G401.6 (cell line): ENCODE results near the gene SHISAL1.

Source experiments
- FAIRE-seq: peaks from 2 replicates; lab custom pipeline; 2012; peaks lifted over from hg19 to GRCh38; lab: Jason Lieb, UNC

Gene SHISAL1

DNA sequence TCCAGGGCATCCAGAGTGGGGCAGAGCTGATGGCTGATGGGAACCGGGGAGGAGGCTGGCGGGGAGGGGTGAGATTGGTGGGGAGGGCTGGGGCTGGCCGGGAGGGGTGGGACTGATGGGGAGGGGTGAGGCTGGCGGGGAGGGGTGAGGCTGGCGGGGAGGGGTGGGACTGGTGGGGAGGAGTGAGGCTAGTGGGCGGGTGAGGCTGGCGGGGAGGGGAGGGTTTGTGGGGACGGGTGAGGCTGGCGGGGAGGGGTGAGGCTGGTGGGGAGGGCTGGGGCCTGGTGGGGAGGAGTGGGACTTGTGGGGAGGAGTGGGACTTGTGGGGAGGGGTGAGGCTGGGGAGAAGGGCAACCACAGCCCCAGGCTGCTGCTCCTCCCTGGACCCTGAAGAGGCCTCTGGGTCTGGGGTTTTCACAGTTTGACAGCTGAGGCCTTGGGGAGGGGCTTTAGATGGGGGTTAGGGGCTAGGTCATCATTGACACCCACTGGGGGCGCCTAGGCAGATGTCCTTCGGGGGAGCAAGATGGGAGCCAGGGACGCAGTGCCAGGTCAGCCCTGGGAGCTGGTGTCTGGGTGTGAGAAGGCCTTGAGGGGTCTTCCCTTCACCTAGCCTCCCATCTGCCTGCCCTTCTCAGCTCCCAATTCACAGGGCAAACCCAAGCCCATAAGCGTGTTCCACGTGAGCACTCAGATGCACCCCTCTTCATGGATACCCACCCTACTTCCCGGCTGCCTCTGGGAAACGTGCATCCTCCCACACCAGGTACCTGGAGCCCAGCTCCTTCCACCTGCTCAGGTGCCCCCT lies 105.4 kb downstream of the SHISAL1 start:
- no peak for FAIRE-seq

DNA sequence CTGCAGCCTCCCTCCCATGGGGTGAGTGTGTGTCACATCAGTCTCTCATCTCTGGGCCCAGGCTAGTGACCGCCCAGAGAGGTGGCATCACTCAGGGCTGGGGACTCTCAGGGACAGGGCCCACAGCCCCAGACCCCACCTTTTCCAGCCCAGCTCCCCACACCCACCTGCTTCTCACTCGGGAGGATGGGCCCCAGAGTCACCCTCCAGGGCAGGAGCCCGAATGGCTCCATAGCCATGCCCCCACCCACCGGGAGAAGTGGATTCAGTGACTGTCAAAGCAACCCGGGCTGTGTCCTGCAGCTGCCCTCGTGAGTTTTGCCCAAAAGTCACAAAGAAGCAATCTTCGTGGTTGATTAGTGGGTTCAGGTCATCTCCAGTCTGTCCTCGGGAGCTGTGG lies 106.1 kb downstream of the SHISAL1 start:
- FAIRE-seq = no peak

DNA sequence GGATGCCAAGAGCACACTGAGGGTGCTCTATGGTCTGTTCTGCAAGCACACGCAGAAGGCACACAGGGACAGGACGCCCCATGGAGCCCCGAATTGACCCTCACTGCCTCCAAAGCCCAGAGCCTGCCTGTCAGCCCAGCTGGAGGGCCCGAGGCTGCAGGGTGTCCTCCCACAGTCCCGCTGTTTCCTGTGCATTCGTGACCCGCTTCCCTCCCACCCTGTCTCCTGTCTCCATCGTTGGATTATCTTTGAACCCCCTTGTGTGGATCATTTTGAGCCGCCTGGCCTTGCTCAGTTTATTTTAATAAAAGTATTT lies 106.5 kb downstream of the SHISAL1 start:
- FAIRE-seq = no peak

DNA sequence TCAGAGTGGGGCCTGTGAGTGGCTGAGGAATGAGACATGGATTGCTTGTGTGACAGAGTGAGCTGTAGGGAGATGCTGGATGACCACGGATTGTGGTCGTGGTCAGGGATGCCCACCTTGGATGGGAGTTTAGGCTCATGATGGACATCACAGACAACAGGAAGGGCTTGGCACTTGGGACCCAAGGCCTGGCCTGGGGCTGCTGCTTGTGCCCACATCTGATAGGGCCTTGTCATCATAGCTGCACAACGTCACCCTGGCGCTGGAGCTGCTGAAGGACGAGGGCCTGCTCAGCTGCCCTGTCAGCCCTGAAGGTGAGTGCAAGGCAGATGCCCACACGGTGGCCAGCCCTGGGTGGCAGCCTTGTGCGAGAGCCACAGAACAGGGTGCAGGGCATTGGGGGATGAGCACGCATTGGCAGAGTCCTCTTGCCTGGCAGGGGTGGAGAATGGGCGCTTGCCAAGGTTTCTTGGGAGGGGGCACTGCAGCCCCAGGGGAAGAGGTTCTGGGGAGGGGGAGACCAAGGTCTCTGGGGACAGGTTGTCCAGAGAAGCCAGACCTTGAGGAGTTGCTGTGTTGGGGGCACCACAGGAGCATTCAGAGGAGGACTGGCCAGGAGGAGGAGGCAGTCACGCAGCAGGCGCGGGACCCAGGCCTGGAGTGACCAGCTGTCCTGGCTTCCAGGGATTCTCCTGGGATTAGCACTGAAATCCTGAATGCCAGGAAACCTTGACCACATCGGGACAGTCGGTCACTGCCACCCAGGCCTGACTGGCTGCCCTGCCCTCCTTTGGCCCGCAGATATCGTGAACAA lies 107.0 kb downstream of the SHISAL1 start:
- FAIRE-seq = no peak

DNA sequence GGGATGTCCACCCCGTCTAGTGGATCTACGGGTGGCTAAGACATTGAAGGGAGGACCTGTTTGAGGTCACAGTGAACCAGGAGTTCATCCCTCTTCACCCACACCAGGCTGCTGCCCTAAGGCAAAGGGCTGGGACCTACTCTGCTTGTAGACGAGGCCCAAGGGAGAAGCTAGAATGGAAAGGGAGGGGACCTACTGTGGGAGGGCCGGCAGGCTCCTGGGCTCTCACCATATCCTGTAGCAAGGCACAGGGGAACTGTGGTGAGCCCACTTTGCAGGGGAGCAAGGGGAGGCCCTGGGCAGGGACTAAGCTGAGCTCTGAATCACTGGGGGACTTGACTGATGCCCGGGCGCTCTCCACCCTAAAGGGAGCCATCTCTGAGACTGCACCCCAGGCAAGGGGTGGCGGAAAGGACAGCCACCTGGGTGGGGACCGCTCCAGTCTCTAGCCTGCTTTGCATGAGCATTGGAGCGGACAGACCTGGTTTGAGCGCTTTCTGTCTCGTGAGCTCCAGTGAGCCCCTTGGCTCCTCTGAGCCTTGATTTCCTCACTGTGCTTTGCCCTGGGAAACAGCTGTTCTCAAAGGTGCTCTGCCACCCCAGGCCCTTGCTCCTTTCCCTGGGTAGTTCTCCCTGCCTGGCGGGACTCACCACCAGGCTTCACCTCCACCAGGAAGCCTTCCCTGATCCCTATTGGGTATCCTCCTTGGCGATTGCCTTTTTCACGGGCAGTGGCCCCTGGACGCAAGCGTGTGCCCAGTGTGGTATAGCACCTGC lies 107.8 kb downstream of the SHISAL1 start:
- no peak for FAIRE-seq

DNA sequence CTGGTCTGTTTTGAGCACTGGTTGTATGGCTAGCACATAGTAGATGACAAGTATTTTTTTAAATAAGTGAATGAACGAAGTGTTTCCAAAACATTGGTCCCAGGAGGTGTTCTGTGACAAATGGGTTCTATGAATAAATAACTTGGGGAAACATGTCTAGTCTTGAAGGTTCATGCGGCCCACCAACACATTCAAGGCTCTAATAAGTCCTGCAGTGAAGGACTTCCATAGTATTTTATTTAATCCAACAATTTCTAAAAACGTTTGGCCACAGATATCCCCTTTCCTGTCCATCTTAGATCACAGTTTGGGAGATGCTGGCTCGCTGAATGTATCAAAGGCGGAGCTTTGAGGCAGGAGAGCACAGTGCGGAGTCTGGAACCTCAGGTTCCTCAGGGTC lies 109.5 kb downstream of the SHISAL1 start:
- no peak for FAIRE-seq

DNA sequence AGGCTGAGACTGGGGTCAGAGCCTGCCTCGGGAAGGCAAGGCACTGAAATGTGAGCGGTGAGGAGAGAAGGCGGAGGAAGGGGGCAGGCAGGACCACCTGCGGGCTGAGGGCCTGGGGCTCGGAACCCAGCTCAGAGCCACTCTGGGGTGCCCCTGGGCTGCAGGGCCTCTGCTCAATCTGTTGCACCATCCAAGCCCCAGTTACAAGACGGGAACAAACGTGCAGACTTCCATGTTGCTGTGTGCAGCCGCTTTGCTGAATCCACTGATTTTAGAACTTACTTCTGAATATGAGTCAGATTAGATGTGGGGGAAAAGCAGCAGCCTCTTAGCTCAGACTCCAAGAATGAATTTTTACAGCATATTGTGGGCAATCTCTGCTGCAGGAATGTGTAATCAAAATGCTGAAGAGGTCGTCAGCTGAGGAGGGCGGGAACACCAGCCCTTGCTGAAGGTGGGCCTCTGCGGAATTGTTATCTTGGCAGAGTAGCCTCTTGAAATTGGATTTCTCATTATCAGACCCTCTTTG lies 110.4 kb downstream of the SHISAL1 start:
- FAIRE-seq = no peak

DNA sequence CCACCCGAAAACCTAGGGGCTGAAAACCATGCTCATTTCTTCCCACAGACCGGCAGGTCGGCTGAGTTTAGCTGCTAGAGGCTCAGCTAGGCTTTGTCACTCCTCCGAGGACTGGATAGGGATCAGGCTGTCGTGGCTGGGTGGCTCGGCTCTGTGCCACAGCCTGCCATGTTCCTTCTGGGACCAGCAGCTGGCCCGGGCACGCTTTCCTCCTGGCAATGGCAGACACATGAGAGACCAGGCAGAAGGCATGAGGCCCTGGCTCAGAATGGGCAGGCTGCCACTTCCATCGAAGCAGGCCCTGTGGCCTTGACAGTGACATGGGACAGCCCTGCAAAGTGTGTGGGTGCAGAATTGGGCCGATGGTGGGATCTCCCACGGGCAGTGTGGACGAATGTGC lies 111.1 kb downstream of the SHISAL1 start:
- FAIRE-seq = no peak

DNA sequence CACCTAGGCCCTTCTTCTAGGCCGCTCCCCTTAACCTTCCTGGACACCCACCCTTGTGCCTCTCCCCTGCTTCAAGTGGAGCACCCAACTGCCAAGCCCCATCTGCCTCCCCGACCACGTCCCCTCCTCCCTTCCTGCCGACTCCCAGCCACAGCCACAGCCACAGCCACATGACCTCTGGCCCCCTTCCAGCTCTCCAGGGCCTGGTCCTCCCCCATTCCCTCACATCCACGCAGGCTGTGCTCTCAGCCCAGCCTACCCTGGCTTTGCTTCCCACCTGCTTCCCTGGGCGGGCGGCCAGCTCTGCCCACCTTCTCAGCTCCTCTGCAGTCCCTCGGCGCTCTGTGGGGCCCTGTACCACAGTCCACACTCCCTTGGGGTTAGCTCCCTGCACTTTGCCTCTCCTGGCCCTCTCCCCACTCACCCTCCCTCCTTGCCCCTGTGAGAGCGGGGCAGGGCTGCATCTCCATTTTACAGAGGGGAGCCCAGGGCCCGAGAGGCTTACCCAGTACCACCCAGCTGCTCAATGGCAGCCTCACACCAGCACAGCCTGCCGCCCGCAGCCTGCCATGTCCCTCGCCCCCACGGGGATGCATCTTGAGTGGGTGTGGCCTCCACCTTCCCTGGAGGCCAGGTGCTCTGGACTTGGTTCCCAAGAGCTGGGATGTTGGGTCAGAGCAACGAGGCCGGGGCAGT lies 111.7 kb downstream of the SHISAL1 start:
- no peak for FAIRE-seq

DNA sequence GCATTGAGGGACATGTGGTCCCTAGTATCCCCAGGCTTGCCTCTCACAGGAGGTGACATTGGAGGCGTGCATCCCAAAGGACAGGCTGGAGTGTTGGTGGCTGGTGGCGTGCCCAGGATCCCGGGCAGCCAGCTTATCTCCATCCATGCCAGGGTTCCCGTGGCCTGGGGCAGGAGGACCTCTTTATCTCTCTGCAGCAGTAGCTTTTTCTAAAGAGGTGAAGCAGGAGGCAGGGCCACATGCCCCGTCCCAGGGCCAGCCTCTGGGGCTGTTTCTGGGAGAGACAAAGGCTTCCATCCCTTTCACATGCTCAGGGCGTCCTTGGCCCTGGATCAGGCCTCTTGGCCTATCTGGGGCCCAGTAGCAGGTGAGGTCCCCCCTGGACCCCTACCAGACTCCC lies 112.3 kb downstream of the SHISAL1 start:
- no peak for FAIRE-seq

DNA sequence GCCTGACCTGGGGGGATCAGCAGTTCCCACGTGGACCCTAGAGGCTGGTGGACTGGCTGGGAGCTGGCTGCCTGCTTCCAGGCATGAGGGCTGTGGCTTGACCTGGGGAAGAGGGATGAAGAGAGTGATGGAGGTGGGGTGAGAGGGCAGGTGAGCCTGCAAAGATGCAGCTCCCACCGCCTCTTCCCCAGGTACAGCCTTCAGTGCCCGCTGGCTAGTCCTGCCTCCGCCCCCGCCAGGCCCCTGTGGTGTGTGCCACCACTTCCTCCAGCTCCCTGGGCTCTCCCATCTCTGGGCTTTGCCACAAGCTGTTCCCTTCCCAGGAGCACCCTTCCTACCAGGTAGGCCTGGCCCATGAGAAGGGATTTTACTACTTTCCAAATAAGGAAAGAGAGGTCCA lies 112.9 kb downstream of the SHISAL1 start:
- FAIRE-seq = no peak

DNA sequence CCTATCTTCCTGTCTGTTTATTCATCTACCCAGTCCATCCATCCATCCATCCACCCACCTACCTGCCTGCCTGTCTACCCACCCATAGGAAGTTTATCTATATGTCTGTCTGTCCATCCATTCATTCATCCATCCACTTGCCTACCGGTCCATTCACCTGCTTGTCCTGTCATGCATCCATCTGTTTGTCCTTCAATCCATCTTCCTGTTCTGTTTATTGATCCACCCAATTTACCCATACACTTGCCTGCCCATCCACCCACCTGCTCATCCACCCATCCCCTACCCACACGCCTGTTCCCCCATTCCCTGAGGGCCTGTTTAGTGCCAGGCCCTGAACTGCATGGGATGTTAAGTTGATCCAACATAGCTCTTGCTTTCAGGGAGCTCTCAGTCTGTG lies 113.6 kb downstream of the SHISAL1 start:
- FAIRE-seq = no peak

DNA sequence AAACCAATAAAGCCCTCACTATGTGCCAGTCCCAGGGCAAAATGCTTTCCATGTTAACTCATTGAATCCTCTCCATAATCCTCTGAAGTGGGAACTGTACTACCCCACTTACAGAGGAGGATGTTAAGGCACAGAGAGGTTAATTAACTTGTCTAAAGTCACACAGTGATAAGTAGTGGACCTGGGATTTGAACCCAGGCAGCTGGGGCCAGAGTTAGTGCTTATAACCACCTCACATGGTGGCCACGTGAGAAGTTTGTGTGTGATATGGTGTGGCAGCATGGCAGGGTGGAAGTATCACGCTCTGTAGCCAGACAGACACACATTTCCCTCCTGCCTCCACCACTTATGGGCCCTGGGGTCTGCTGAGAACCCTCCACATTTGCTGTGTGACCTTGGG lies 115.5 kb downstream of the SHISAL1 start:
- FAIRE-seq = no peak

DNA sequence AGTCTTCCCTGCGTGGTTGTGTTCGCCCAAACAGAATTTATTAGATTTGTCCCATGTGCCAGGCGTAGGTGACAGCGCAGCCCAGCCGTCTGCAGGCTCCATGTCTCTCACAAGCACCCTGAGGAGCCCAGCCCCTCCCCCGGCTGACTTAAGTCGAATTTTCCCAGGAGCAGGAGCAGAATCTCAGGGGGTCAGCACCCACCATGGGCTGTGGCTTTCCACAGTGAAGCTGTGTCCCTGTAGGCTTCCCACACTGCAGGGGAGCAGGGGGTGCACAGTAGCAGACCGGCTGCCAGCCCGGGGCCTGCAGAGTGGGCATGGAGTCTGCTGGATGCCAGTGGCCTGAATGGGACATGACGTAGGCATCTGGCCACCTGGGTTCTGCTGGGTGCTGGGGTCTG lies 116.0 kb downstream of the SHISAL1 start:
- no peak for FAIRE-seq

DNA sequence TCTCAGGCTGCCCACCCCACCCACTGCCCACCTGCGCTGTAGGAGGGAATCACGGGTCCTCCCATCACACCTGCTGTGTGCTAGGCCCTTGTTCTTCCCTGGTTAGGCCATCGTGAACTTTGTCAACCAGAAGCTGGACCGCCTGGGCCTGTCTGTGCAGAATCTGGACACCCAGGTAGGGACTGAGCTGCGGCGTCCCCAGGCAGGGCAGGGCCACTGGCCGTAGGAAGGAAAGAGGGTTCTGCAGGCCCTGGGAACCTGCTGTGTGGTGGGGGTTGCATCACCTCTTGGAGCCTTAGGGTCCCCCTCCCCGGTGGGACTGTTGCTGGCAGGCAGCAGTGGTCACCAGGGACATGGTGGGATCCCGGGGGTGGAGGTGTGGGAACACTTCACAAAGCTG lies 116.5 kb downstream of the SHISAL1 start:
- FAIRE-seq = no peak

DNA sequence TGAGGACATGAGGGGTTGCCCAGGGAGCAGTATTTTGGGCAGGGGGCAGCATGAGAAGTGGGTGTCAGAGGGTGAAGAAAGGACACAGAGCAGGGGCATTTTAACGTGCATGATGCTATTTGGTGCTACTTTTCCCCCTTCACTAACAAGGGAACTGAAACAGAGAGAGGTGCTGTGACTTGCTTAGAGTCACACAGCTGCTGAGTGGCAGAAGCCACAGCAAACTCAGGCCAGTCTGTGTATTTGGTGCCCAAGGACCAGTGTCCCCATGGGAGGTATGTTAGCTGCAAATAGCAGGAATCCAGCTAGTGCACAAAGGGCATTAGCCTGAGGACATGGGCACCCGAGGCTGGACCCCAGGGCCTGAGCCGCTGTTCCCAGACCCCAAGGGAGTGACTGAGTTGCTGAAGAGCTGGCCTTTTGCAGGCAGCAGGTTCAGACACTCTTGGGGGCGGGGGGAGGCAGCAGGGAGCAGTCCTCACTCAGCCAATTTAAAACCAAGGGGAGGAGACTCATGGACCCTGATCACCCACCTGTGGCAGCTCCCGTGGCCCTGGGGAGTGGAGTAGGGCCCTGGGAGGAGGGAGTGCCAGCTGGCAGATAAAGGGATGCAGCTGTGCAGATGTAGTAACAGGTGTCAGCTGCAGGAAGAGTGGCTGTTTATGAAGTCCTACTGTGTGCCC lies 117.4 kb downstream of the SHISAL1 start:
- no peak for FAIRE-seq

DNA sequence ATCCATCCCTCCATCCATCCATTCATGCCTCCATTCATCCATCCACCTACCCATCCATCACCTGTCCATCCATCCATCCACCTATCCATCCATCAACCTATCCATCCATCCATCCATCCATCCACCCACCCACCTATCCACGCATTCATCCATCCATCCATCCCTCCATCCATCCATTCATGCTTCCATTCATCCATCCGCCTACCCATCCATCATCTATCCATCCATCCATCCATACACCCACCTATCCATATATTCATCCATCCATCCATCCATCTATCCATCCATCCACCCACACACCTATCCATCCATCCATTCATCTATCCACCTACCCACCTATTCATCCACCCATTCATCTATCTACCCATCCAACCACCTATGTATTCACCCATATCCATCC lies 118.2 kb downstream of the SHISAL1 start:
- no peak for FAIRE-seq
